ENCODE data around the gene NKD2.

The NKD2 gene

GRCh38 chr5:1068204-1068894 lies 59.7 kb downstream of the NKD2 start:
- Histone ChIP-seq H3K9ac (ENCODE audit: low read depth, low read length) (no peak overlapping the region), H3K36me3 (ENCODE audit: control insufficient read depth, insufficient read depth, low read length) (peaks cover 38% of the 10 kb centered on the region), H3K4me1 (ENCODE audit: control insufficient read depth, insufficient read depth, low read length) (no peaks in the 10 kb centered on the region), H3K27me3 (ENCODE audit: control insufficient read depth, insufficient read depth, low read length) (no peaks in the 10 kb centered on the region), H3K9me3 (ENCODE audit: control insufficient read depth, insufficient read depth, low read length) (no peaks in the 10 kb centered on the region), H3K4me3 (ENCODE audit: low read depth, low read length) (no peak overlapping the region)

- peaks cover 40% of the 10 kb centered on the region for H3K36me3 ChIP-seq (ENCODE audit: control insufficient read depth, insufficient read depth, low read length)
- H3K4me1 ChIP-seq (ENCODE audit: control insufficient read depth, insufficient read depth, low read length) = no peaks in the 10 kb centered on the region
- no peak overlapping the region for H3K4me3 ChIP-seq (ENCODE audit: low read depth, low read length)
- H3K9me3 ChIP-seq (ENCODE audit: control insufficient read depth, insufficient read depth, low read length) = no peaks in the 10 kb centered on the region
- no peaks in the 10 kb centered on the region for H3K27me3 ChIP-seq (ENCODE audit: control insufficient read depth, insufficient read depth, low read length)
- no peak overlapping the region for H3K9ac ChIP-seq (ENCODE audit: low read depth, low read length)
These were observed 60.5 kb downstream of the NKD2 start for GRCh38 chr5:1068895-1069719.

- Histone ChIP-seq H3K36me3 (ENCODE audit: control insufficient read depth, insufficient read depth, low read length) (peaks cover 37% of the 10 kb centered on the region), H3K4me3 (ENCODE audit: low read depth, low read length) (no peak overlapping the region), H3K9me3 (ENCODE audit: control insufficient read depth, insufficient read depth, low read length) (no peaks in the 10 kb centered on the region), H3K9ac (ENCODE audit: low read depth, low read length) (no peak overlapping the region), H3K27me3 (ENCODE audit: control insufficient read depth, insufficient read depth, low read length) (no peaks in the 10 kb centered on the region), H3K4me1 (ENCODE audit: control insufficient read depth, insufficient read depth, low read length) (no peaks in the 10 kb centered on the region)
These were observed 61.1 kb downstream of the NKD2 start for GRCh38 chr5:1069720-1070088.

GRCh38 chr5:1073239-1074102 lies 64.9 kb downstream of the NKD2 start:
- Histone ChIP-seq H3K27me3 (ENCODE audit: control insufficient read depth, insufficient read depth, low read length) (no peaks in the 10 kb centered on the region), H3K4me1 (ENCODE audit: control insufficient read depth, insufficient read depth, low read length) (no peaks in the 10 kb centered on the region), H3K9ac (ENCODE audit: low read depth, low read length) (peak overlapping the region; percentile 12), H3K36me3 (ENCODE audit: control insufficient read depth, insufficient read depth, low read length) (peaks cover 43% of the 10 kb centered on the region), H3K4me3 (ENCODE audit: low read depth, low read length) (no peak overlapping the region), H3K9me3 (ENCODE audit: control insufficient read depth, insufficient read depth, low read length) (no peaks in the 10 kb centered on the region)

GRCh38 chr5:1074226-1074625 lies 65.6 kb downstream of the NKD2 start:
- H3K36me3 ChIP-seq (ENCODE audit: control insufficient read depth, insufficient read depth, low read length) = peaks cover 43% of the 10 kb centered on the region
- H3K9ac ChIP-seq (ENCODE audit: low read depth, low read length) = no peak overlapping the region
- no peaks in the 10 kb centered on the region for H3K27me3 ChIP-seq (ENCODE audit: control insufficient read depth, insufficient read depth, low read length)
- no peaks in the 10 kb centered on the region for H3K9me3 ChIP-seq (ENCODE audit: control insufficient read depth, insufficient read depth, low read length)
- no peak overlapping the region for H3K4me3 ChIP-seq (ENCODE audit: low read depth, low read length)
- no peaks in the 10 kb centered on the region for H3K4me1 ChIP-seq (ENCODE audit: control insufficient read depth, insufficient read depth, low read length)

GRCh38 chr5:1074816-1075554 lies 66.4 kb downstream of the NKD2 start:
- Histone ChIP-seq H3K9ac (ENCODE audit: low read depth, low read length) (no peak overlapping the region), H3K9me3 (ENCODE audit: control insufficient read depth, insufficient read depth, low read length) (no peaks in the 10 kb centered on the region), H3K27me3 (ENCODE audit: control insufficient read depth, insufficient read depth, low read length) (no peaks in the 10 kb centered on the region), H3K4me3 (ENCODE audit: low read depth, low read length) (no peak overlapping the region), H3K36me3 (ENCODE audit: control insufficient read depth, insufficient read depth, low read length) (peaks cover 39% of the 10 kb centered on the region), H3K4me1 (ENCODE audit: control insufficient read depth, insufficient read depth, low read length) (no peaks in the 10 kb centered on the region)

- Histone ChIP-seq H3K4me3 (ENCODE audit: low read depth, low read length) (no peak overlapping the region), H3K9ac (ENCODE audit: low read depth, low read length) (no peak overlapping the region), H3K27me3 (ENCODE audit: control insufficient read depth, insufficient read depth, low read length) (no peaks in the 10 kb centered on the region), H3K9me3 (ENCODE audit: control insufficient read depth, insufficient read depth, low read length) (no peaks in the 10 kb centered on the region), H3K36me3 (ENCODE audit: control insufficient read depth, insufficient read depth, low read length) (peaks cover 41% of the 10 kb centered on the region), H3K4me1 (ENCODE audit: control insufficient read depth, insufficient read depth, low read length) (no peaks in the 10 kb centered on the region)
These were observed 66.9 kb downstream of the NKD2 start for GRCh38 chr5:1075555-1075881.

- H3K36me3 ChIP-seq (ENCODE audit: control insufficient read depth, insufficient read depth, low read length) = peaks cover 41% of the 10 kb centered on the region
- no peaks in the 10 kb centered on the region for H3K27me3 ChIP-seq (ENCODE audit: control insufficient read depth, insufficient read depth, low read length)
- no peaks in the 10 kb centered on the region for H3K9me3 ChIP-seq (ENCODE audit: control insufficient read depth, insufficient read depth, low read length)
- no peaks in the 10 kb centered on the region for H3K4me1 ChIP-seq (ENCODE audit: control insufficient read depth, insufficient read depth, low read length)
- H3K4me3 ChIP-seq (ENCODE audit: low read depth, low read length) = no peak overlapping the region
- no peak overlapping the region for H3K9ac ChIP-seq (ENCODE audit: low read depth, low read length)
These were observed 67.3 kb downstream of the NKD2 start for GRCh38 chr5:1075931-1076330.

- Histone ChIP-seq H3K4me3 (ENCODE audit: low read depth, low read length) (no peak overlapping the region), H3K9ac (ENCODE audit: low read depth, low read length) (no peak overlapping the region), H3K4me1 (ENCODE audit: control insufficient read depth, insufficient read depth, low read length) (no peaks in the 10 kb centered on the region), H3K36me3 (ENCODE audit: control insufficient read depth, insufficient read depth, low read length) (peaks cover 44% of the 10 kb centered on the region), H3K27me3 (ENCODE audit: control insufficient read depth, insufficient read depth, low read length) (no peaks in the 10 kb centered on the region), H3K9me3 (ENCODE audit: control insufficient read depth, insufficient read depth, low read length) (no peaks in the 10 kb centered on the region)
These were observed 67.8 kb downstream of the NKD2 start for GRCh38 chr5:1076406-1076805.

GRCh38 chr5:1077026-1077425 lies 68.4 kb downstream of the NKD2 start:
- no peak overlapping the region for H3K9ac ChIP-seq (ENCODE audit: low read depth, low read length)
- H3K27me3 ChIP-seq (ENCODE audit: control insufficient read depth, insufficient read depth, low read length) = no peaks in the 10 kb centered on the region
- H3K36me3 ChIP-seq (ENCODE audit: control insufficient read depth, insufficient read depth, low read length) = peaks cover 48% of the 10 kb centered on the region
- no peaks in the 10 kb centered on the region for H3K9me3 ChIP-seq (ENCODE audit: control insufficient read depth, insufficient read depth, low read length)
- no peak overlapping the region for H3K4me3 ChIP-seq (ENCODE audit: low read depth, low read length)
- H3K4me1 ChIP-seq (ENCODE audit: control insufficient read depth, insufficient read depth, low read length) = no peaks in the 10 kb centered on the region

- H3K4me1 ChIP-seq (ENCODE audit: control insufficient read depth, insufficient read depth, low read length) = no peaks in the 10 kb centered on the region
- H3K4me3 ChIP-seq (ENCODE audit: low read depth, low read length) = no peak overlapping the region
These were observed 69.0 kb downstream of the NKD2 start for GRCh38 chr5:1077491-1078020.

More at GRCh38 chr5:1077491-1078020, 69.0 kb downstream of the NKD2 start:
- H3K27me3 ChIP-seq (ENCODE audit: control insufficient read depth, insufficient read depth, low read length) = no peaks in the 10 kb centered on the region
- H3K9me3 ChIP-seq (ENCODE audit: control insufficient read depth, insufficient read depth, low read length) = no peaks in the 10 kb centered on the region
- H3K9ac ChIP-seq (ENCODE audit: low read depth, low read length) = no peak overlapping the region
- H3K36me3 ChIP-seq (ENCODE audit: control insufficient read depth, insufficient read depth, low read length) = peaks cover 48% of the 10 kb centered on the region
